CD4-positive, alpha-beta memory T cell (primary cell): ENCODE results near the gene TEF. TPM values are rescaled to one million over a fixed set of nuclear protein-coding genes. Genes with fewer than 3 reads are reported as not detected.

Experiments used
- CTCF ChIA-PET: fragments of 350-600 bp; sonication (Branson Sonifier 250); formaldehyde crosslinking; loops from one replicate; lab custom pipeline; 2021; ENCODE audit warnings: inconsistent platforms; ENCODE audit not compliant: partially characterized antibody; lab: Charles Lee
- POLR2A ChIA-PET: fragments of 350-600 bp; sonication (Branson Sonifier 250); formaldehyde crosslinking; loops from one replicate; lab custom pipeline; 2021; ENCODE audit not compliant: partially characterized antibody; lab: Charles Lee
- DNase-seq, 5 donors: peaks; one replicate each; pipeline versions ENCODE4 v3.0.0 to v3.0.0-alpha.2; 2020 to 2022; ENCODE audit warnings: mixed read lengths in 1 of 5
- H3K27ac ChIP-seq: one replicate; pipeline ENCODE4 v1.7.0; 2013; ENCODE audit warnings: low read depth, low read length
- H3K27me3 ChIP-seq: 2 replicates; pipeline ENCODE4 v1.7.0; 2013; ENCODE audit warnings: mild to moderate bottlenecking, low read length, moderate library complexity; ENCODE audit not compliant: insufficient read depth
- H3K36me3 ChIP-seq: 2 replicates; pipeline ENCODE4 v1.7.0; 2013; ENCODE audit warnings: mild to moderate bottlenecking, low read length, moderate library complexity; ENCODE audit not compliant: insufficient read depth
- H3K4me1 ChIP-seq: 2 replicates; pipeline ENCODE4 v1.7.0; 2013; ENCODE audit warnings: mild to moderate bottlenecking, low read length, moderate library complexity; ENCODE audit not compliant: insufficient read depth
- H3K4me3 ChIP-seq, 2 donors: one replicate each; pipeline ENCODE4 v1.7.0; 2013; ENCODE audit warnings: low read length in 2 of 2, mild to moderate bottlenecking in 1 of 2
- H3K9me3 ChIP-seq, 2 donors: one replicate each; pipeline ENCODE4 v1.7.0; 2013; ENCODE audit warnings: low read length in 2 of 2, control low read depth in 1 of 2; ENCODE audit not compliant: control insufficient read depth in 1 of 2
- H3K27ac Mint-ChIP-seq, 7 donors: one replicate each; pipeline ENCODE4 v1.8.0; 2020 to 2021; ENCODE audit warnings: mixed read lengths in 7 of 7, mild to moderate bottlenecking in 6 of 7, inconsistent platforms in 3 of 7, moderate library complexity in 3 of 7
- H3K27me3 Mint-ChIP-seq, 2 donors: one replicate each; pipeline ENCODE4 v1.8.0; 2020 to 2021; ENCODE audit warnings: mixed read lengths in 2 of 2
- H3K36me3 Mint-ChIP-seq, 2 donors: one replicate each; pipeline ENCODE4 v1.8.0; 2020 to 2021; ENCODE audit warnings: mixed read lengths in 2 of 2, inconsistent platforms in 1 of 2, mild to moderate bottlenecking in 1 of 2
- H3K4me1 Mint-ChIP-seq, 4 donors: one replicate each; pipeline ENCODE4 v1.8.0; 2020 to 2021; ENCODE audit warnings: mixed read lengths in 4 of 4, mild to moderate bottlenecking in 1 of 4
- H3K4me3 Mint-ChIP-seq, 8 donors: one replicate each; pipeline ENCODE4 v1.8.0; 2020 to 2021; ENCODE audit warnings: mixed read lengths in 8 of 8, mild to moderate bottlenecking in 7 of 8, moderate library complexity in 6 of 8, inconsistent platforms in 3 of 8
- H3K9me3 Mint-ChIP-seq, 8 donors: one replicate each; pipeline ENCODE4 v1.8.0; 2020 to 2021; ENCODE audit warnings: mixed read lengths in 8 of 8, mild to moderate bottlenecking in 5 of 8, inconsistent platforms in 3 of 8, moderate library complexity in 1 of 8
- intact Hi-C: fragments of 100-400 bp; cut with micrococcal nuclease; formaldehyde crosslinking; loops from one replicate; pipeline ENCODE4 v1.15.1; 2023
- polyA plus RNA-seq, 2 donors: library from polyadenylated mRNA; unstranded; fragments of 300-500 nt; fragmentation: Illumina TruSeq; gene quantifications; one replicate each; pipeline ENCODE4 v1.2.3, GENCODE V29; 2021
- total RNA-seq, 2 experiments: library from RNA; stranded (reverse); gene quantifications; one replicate each; pipeline ENCODE4 v1.2.3, GENCODE V29; 2021

Gene TEF
- total and polyA plus RNA-seq, 4 experiments from 2014 or later = 4.4 to 8.8 (median 6.5) TPM

DNA sequence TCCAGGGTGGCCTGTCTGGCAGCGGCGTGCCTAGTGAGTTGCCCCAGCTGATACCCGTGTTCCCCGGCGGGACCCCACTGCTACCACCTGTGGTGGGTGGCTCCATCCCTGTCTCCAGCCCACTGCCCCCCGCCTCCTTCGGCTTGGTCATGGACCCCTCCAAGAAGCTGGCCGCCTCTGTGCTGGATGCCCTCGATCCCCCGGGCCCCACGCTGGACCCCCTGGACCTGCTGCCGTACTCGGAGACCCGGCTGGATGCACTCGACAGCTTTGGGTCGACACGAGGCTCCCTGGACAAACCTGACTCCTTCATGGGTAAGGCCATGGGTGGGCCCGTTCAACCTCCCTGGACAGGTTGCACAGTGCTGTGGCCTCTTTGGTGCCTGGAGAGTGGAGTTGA lies 41.9 kb upstream of the TEF start:
- ChIA-PET POLR2A (no interaction called here), CTCF (no interaction called here)
- no peaks in the 10 kb centered on the region for H3K4me1 ChIP-seq
- H3K27ac ChIP-seq = no peak overlapping the region
- Mint-ChIP-seq H3K4me3 (no peak overlapping the region), H3K9me3 (no peaks in the 10 kb centered on the region), H3K36me3 (peaks cover 13 to 45% of the 10 kb centered on the region in 2 donors), H3K27me3 (no peaks in the 10 kb centered on the region), H3K4me1 (peaks cover 0 to 7% (median 3%) of the 10 kb centered on the region in 4 donors), H3K27ac (no peak overlapping the region)
- no peaks in the 10 kb centered on the region for H3K9me3 ChIP-seq
- H3K4me3 ChIP-seq = no peak overlapping the region
- H3K27me3 ChIP-seq = no peaks in the 10 kb centered on the region
- intact Hi-C loops = no loop called here
- peaks cover 22% of the 10 kb centered on the region for H3K36me3 ChIP-seq
- no peak for DNase-seq

- no peaks in the 10 kb centered on the region for H3K27me3 ChIP-seq
- Mint-ChIP-seq H3K9me3 (no peaks in the 10 kb centered on the region), H3K27me3 (no peaks in the 10 kb centered on the region), H3K36me3 (peaks cover 16 to 45% of the 10 kb centered on the region in 2 donors), H3K27ac (peak overlapping the region in 2 of 7 donors; percentile 12 to 31), H3K4me1 (peaks cover 0 to 6% (median 2%) of the 10 kb centered on the region in 4 donors), H3K4me3 (no peak overlapping the region)
- intact Hi-C loops = no loop called here
- H3K4me3 ChIP-seq = no peak overlapping the region
- POLR2A ChIA-PET = no interaction called here
- H3K9me3 ChIP-seq = no peaks in the 10 kb centered on the region
- H3K27ac ChIP-seq = no peak overlapping the region
- CTCF ChIA-PET = no interaction called here
- no peaks in the 10 kb centered on the region for H3K4me1 ChIP-seq
- DNase-seq = no peak
- peaks cover 22% of the 10 kb centered on the region for H3K36me3 ChIP-seq
Measured at GRCh38 chr22:41340357-41340756, 41.4 kb upstream of the TEF start.

GRCh38 chr22:41341012-41341411 lies 40.7 kb upstream of the TEF start:
- Histone ChIP-seq H3K4me3 (no peak overlapping the region), H3K9me3 (no peaks in the 10 kb centered on the region), H3K27ac (no peak overlapping the region), H3K36me3 (peaks cover 23% of the 10 kb centered on the region), H3K27me3 (no peaks in the 10 kb centered on the region), H3K4me1 (no peaks in the 10 kb centered on the region)
- Mint-ChIP-seq H3K36me3 (peaks cover 16 to 43% of the 10 kb centered on the region in 2 donors), H3K9me3 (no peaks in the 10 kb centered on the region), H3K27ac (peak overlapping the region in 1 of 7 donors; percentile 43), H3K27me3 (no peaks in the 10 kb centered on the region), H3K4me3 (no peak overlapping the region), H3K4me1 (no peaks in the 10 kb centered on the region)
- POLR2A ChIA-PET = interaction anchor here (0.7 kb wide), 1 partner anchor 38 kb away, joined by 3 read pairs; no protein-coding TSS in a partner anchor
- CTCF ChIA-PET = no interaction called here
- intact Hi-C loops = no loop called here
- no peak for DNase-seq

DNA sequence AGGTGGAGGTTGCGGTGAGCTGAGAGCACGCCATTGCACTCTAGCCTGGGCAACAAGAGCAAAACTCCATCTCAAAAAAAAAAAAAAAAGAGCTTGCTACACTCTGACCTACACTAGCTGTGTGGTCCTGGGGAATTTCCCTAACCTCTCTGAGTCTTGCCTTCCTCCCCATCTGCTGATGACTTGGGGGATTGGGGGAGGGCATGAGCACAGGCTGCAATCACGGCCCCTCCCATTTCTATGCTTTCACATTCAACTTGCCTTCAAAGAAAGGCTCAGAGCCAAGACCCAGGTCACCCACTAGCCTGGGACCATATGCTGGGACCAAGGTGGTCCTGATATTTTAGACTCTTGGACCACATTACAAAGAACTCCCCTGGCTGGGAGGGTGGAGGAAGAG lies 39.8 kb upstream of the TEF start:
- intact Hi-C loops = no loop called here
- H3K9me3 Mint-ChIP-seq = no peaks in the 10 kb centered on the region
- H3K4me3 ChIP-seq = no peak overlapping the region
- no peak overlapping the region for H3K4me3 Mint-ChIP-seq
- H3K27me3 ChIP-seq = no peaks in the 10 kb centered on the region
- no peaks in the 10 kb centered on the region for H3K4me1 ChIP-seq
- H3K36me3 Mint-ChIP-seq = peaks cover 20 to 43% of the 10 kb centered on the region in 2 donors
- H3K27ac Mint-ChIP-seq = peak overlapping the region in 3 of 7 donors; percentile 42 to 47 (median 43)
- ChIA-PET CTCF (no interaction called here), POLR2A (no interaction called here)
- H3K27me3 Mint-ChIP-seq = no peaks in the 10 kb centered on the region
- H3K36me3 ChIP-seq = peaks cover 30% of the 10 kb centered on the region
- no peak overlapping the region for H3K27ac ChIP-seq
- no peak for DNase-seq
- H3K9me3 ChIP-seq = no peaks in the 10 kb centered on the region
- no peaks in the 10 kb centered on the region for H3K4me1 Mint-ChIP-seq

GRCh38 chr22:41343300-41343699 lies 38.4 kb upstream of the TEF start:
- ChIA-PET CTCF (no interaction called here), POLR2A (no interaction called here)
- H3K27ac ChIP-seq = no peak overlapping the region
- peaks cover 25 to 50% of the 10 kb centered on the region in 2 donors for H3K36me3 Mint-ChIP-seq
- H3K4me3 ChIP-seq = no peak overlapping the region
- H3K4me3 Mint-ChIP-seq = no peak overlapping the region
- intact Hi-C loops = no loop called here
- no peak overlapping the region for H3K27ac Mint-ChIP-seq
- no peaks in the 10 kb centered on the region for H3K27me3 Mint-ChIP-seq
- H3K9me3 Mint-ChIP-seq = no peaks in the 10 kb centered on the region
- no peaks in the 10 kb centered on the region for H3K9me3 ChIP-seq
- no peaks in the 10 kb centered on the region for H3K4me1 ChIP-seq
- peaks cover 41% of the 10 kb centered on the region for H3K36me3 ChIP-seq
- H3K4me1 Mint-ChIP-seq = no peaks in the 10 kb centered on the region
- no peaks in the 10 kb centered on the region for H3K27me3 ChIP-seq
- DNase-seq = peak in 1 of 5 donors; percentile 1

DNA sequence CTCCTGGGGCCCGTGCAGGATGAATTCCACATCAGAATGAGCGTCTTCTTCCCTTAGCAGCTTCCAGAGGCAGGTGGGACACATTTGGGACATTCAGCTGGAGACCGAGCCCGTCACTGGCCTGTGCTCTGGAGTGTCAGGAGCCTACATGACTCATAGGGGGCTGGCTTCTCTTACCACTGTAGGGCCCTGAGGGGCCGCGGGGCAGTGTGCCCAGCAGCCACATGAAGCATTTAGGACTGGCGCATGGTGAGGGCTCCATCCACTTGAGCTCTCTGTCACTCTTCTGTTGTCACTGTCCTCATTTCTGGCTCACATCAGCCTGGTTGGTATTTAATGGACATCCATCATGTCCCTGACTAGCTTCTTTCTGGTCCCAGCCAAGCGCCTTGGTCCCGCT lies 38.0 kb upstream of the TEF start:
- Mint-ChIP-seq H3K36me3 (peaks cover 28 to 53% of the 10 kb centered on the region in 2 donors), H3K9me3 (no peaks in the 10 kb centered on the region), H3K27me3 (no peaks in the 10 kb centered on the region), H3K4me1 (no peaks in the 10 kb centered on the region), H3K4me3 (no peak overlapping the region), H3K27ac (peak overlapping the region in 1 of 7 donors; percentile 7)
- Histone ChIP-seq H3K27me3 (no peaks in the 10 kb centered on the region), H3K9me3 (no peaks in the 10 kb centered on the region), H3K4me1 (no peaks in the 10 kb centered on the region), H3K27ac (no peak overlapping the region), H3K4me3 (no peak overlapping the region), H3K36me3 (peaks cover 45% of the 10 kb centered on the region)
- intact Hi-C loops = no loop called here
- DNase-seq = no peak
- ChIA-PET POLR2A (no interaction called here), CTCF (no interaction called here)

- Mint-ChIP-seq H3K4me3 (no peak overlapping the region), H3K27me3 (no peaks in the 10 kb centered on the region), H3K27ac (peak overlapping the region in 2 of 7 donors; percentile 43 to 79), H3K9me3 (no peaks in the 10 kb centered on the region), H3K4me1 (no peaks in the 10 kb centered on the region), H3K36me3 (peaks cover 28 to 55% of the 10 kb centered on the region in 2 donors)
- no peak overlapping the region for H3K27ac ChIP-seq
- POLR2A ChIA-PET = interaction anchor here (1.0 kb wide), 1 partner anchor 58 kb away, joined by 3 read pairs; the partner anchor contains the start of gene RANGAP1
- intact Hi-C loops = no loop called here
- H3K9me3 ChIP-seq = no peaks in the 10 kb centered on the region
- H3K36me3 ChIP-seq = peaks cover 47% of the 10 kb centered on the region
- no peak overlapping the region for H3K4me3 ChIP-seq
- CTCF ChIA-PET = no interaction called here
- no peak for DNase-seq
- H3K4me1 ChIP-seq = no peaks in the 10 kb centered on the region
- H3K27me3 ChIP-seq = no peaks in the 10 kb centered on the region
Measured at GRCh38 chr22:41344189-41344788, 37.5 kb upstream of the TEF start.
